ENCODE measurements around the gene CNTNAP2. TPM values are rescaled to one million over a fixed set of nuclear protein-coding genes. Genes with fewer than 3 reads are reported as not detected.

CNTNAP2 gene
- total RNA-seq, 2 donors from 2014 or later = 0.29 to 1.1 TPM

DNA sequence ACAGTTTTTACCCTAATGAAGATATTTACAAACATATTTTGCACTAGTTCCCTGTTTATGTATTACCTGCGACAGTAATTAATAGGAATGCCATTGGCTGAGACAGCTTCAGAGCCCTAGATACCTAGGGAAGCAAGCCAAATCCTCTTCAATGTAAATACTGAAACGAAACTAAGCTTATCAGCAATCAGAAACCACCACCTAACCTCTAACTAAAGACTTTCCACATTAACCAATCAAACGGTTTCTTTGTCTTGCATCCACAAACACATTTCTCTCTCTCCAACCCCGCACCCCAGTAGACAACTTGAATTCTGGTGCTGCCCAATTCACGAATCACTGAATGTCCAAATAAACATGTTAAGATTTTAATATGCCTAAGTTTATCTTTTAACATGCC lies 1999.6 kb downstream of the CNTNAP2 start:
- DNase-seq (no peak), ATAC-seq (no peak)
- intact Hi-C loops (cut with DNase I) = loop anchor here in 1 of 2 donors (10.0 kb wide), 1 partner anchor 129 kb away; no protein-coding TSS in a partner anchor

DNA sequence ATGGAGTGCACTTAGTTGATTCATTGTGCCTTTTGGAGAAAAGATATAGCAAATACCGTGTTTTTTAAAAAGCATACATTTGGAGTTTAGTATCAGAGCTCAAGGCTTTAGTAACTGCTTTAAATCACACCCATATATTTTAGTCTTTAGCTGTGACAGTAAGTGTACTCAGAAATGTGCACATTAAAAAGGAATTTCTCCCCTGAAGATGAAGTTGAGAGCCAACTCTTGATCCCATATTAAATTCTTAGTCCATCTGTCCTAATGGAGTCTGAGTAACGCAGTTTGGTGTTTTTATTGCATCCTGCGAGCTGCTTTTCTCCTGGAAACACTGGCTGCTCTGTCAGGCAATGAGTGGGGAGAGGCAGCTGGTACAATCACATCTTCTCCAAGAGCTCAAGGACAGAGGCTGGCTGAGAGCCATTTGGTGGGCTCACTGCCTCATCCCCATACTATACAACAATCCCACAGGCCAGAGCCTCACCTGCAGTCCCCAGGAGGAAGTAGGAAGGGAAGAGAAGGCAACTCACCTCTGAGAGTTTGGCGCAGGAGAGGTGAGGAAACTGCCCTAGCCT lies 2000.3 kb downstream of the CNTNAP2 start:
- no peak for DNase-seq
- no peak for ATAC-seq
- intact Hi-C loops (cut with DNase I) = loop anchor here in 1 of 2 donors (10.0 kb wide), 1 partner anchor 128 kb away; no protein-coding TSS in a partner anchor

DNA sequence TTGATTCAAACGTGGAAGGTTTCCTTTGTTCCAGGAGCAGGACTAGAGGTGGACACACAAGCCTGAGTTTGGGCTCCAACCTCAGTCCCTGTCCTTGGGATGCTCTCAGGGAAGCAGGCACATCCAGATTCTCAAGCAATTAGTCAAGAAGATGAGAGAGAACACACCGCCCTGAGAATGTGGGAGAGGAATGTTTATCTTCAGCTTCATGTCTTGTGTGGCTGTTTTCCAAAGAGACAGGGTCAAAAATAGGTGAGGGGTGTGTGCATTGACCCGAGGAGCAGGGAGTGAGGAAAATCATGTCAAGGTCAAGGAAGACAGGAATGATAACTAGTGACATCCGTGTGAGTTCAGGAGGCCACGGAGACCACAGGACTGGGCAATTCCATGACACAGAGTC lies 2001.8 kb downstream of the CNTNAP2 start:
- no peak for ATAC-seq
- DNase-seq = no peak
- intact Hi-C loops (cut with DNase I) = loop anchor here in 1 of 2 donors (10.0 kb wide), 1 partner anchor 126 kb away; no protein-coding TSS in a partner anchor

- DNase-seq (no peak), ATAC-seq (no peak)
- intact Hi-C loops (cut with DNase I) = no loop called here
Measured at GRCh38 chr7:148121401-148121800, 2004.8 kb downstream of the CNTNAP2 start.

DNA sequence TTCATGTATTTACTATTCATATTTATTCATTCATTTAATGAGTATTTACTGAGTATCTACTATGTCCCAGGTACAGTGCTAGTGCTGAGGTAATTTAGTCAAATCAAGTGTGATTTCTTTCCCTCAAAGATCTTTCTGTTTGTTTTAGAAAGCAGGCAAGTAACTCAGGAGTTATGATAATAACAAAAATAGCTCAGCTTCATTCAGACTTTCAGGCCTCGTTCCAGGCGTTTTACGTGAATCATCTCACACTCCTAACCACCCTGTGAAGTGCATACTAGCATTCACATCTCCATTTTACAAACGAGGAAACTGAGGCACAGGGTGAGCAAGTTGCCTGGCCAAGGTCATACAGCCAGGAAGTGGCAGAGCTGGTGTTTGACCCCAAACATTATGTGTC lies 2005.2 kb downstream of the CNTNAP2 start:
- DNase-seq (no peak), ATAC-seq (peak in 1 of 2 donors; percentile 79)
- intact Hi-C loops (cut with DNase I) = no loop called here

DNA sequence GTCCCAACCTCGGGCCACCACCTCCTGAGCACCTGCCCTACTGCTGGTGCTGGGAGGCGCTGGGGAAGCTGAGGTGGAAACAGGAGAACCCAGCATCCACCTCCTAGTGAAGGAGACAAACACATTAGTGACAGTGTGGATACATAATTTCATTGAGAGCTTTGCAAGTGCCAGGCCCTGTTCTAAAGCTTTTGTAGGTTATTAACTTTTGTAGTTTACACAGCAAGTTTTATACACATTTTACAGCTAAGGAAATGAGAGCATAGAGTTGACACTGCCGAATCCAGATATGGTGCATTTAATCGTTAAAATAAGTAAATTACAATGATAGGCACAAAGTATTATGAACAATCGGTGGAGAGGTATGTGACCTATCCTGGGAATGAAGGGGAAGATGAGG lies 2007.9 kb downstream of the CNTNAP2 start:
- no peak for DNase-seq
- intact Hi-C loops (cut with DNase I) = no loop called here
- no peak for ATAC-seq

- DNase-seq (no peak), ATAC-seq (no peak)
- intact Hi-C loops (cut with DNase I) = no loop called here
Measured at GRCh38 chr7:148127374-148127773, 2010.8 kb downstream of the CNTNAP2 start.

DNA sequence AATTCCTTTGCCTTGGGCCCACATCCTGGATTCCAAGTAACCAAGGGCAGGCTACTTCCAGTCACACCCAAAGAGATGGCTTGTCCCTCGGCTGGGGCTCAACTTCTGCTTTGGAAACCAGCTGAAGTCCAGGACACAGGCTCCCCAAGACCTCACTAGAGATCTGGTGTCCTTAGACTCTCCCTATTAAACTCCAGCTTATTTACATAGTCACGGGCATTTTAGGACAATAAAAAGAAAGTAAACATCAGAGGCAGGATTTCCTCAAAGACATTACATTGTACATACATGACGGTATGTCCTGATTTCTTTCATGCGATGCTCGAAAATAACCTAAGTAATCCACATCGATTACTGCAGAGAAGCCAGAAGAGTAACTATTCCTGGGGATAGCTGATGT lies 2012.4 kb downstream of the CNTNAP2 start:
- intact Hi-C loops (cut with DNase I) = no loop called here
- DNase-seq (no peak), ATAC-seq (no peak)

DNA sequence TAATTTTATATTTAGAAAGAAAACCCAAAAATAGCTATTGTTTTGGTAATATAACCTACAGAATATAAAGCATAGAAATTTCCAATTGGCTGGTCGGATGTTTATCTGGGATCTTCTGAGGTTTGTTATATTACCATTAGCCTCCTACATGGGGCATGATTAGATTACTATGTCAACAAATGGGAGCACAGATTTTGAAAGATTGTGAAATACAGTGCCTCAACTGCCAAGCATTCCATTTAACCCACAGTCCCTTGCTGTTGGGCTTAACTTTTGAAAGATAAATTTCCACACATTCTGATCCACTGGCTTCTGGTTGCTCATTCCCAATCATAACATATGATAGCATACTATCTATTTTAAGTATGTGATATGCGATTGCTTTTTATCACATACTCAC lies 2018.5 kb downstream of the CNTNAP2 start:
- intact Hi-C loops (cut with DNase I) = no loop called here
- ATAC-seq (peak; percentile 38 to 75), DNase-seq (no peak)

GRCh38 chr7:148135997-148136396 lies 2019.4 kb downstream of the CNTNAP2 start:
- ATAC-seq (no peak), DNase-seq (no peak)
- intact Hi-C loops (cut with DNase I) = no loop called here

DNA sequence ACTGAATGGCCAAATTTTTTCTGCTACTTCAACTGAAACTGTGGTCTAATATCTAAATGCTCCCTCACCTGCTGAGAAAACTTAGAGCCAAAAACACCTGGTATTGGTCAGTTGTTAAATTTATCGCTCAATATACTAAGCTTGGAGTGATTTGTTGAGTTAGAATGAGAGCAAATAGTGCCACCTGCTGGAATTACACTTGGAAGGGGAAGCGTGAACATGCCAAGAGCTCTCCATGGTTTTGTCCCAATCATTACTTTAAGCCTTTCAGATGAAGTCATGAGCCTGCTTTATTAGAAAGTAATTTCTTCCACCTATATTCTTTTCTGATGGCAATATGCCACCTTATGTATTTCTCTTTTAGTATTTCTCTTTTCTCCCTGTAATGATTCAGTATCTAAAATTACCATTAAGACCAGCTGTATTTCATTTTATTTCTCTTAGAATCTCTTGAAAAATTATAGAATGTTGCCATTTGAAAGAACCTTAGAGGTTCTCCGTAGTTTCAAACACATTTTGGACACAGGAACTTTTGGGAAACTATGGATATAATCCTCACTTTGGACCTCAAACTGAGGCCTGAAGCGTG lies 2026.2 kb downstream of the CNTNAP2 start:
- intact Hi-C loops (cut with DNase I) = no loop called here
- DNase-seq (no peak), ATAC-seq (peak; percentile 50 to 63)

- intact Hi-C loops (cut with DNase I) = no loop called here
- ATAC-seq (no peak), DNase-seq (no peak)
Measured at GRCh38 chr7:148144827-148145226, 2028.2 kb downstream of the CNTNAP2 start.

GRCh38 chr7:148146346-148146745 lies 2029.7 kb downstream of the CNTNAP2 start:
- no peak for DNase-seq
- intact Hi-C loops (cut with DNase I) = no loop called here
- no peak for ATAC-seq

- intact Hi-C loops (cut with DNase I) = no loop called here
- no peak for ATAC-seq
- DNase-seq = no peak
Measured at GRCh38 chr7:148147438-148147837, 2030.8 kb downstream of the CNTNAP2 start.

DNA sequence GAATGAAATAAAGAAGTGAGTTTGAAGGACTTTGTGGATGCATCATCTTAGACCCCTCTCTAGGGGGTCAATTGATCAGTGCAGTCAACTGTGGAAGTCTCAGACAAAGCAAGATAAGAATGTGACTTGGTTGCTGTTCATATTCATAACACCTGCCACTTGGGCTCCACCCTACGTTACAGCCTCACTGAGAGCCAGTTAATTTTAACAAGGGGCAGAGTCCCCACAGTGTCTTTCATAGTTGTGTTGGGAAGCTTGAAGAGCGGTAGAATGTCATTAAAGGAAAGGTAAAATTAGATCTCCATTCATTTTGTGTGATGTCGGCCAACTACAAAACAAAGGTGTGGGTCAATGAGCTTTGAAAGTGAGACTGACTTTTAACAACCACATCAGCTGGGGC lies 2031.9 kb downstream of the CNTNAP2 start:
- no peak for ATAC-seq
- DNase-seq = no peak
- intact Hi-C loops (cut with DNase I) = no loop called here

- intact Hi-C loops (cut with DNase I) = no loop called here
- DNase-seq = no peak
- ATAC-seq = no peak
Measured at GRCh38 chr7:148149730-148150129, 2033.1 kb downstream of the CNTNAP2 start.

- intact Hi-C loops (cut with DNase I) = no loop called here
- no peak for ATAC-seq
Measured at GRCh38 chr7:148151778-148152177, 2035.2 kb downstream of the CNTNAP2 start.

GRCh38 chr7:148153616-148154284 lies 2037.1 kb downstream of the CNTNAP2 start:
- DNase-seq = peak; percentile 74
- intact Hi-C loops (cut with DNase I) = no loop called here
- peak; percentile 98 for ATAC-seq

More at GRCh38 chr7:148151778-148152177, 2035.2 kb downstream of the CNTNAP2 start:
- DNase-seq = no peak

DNA sequence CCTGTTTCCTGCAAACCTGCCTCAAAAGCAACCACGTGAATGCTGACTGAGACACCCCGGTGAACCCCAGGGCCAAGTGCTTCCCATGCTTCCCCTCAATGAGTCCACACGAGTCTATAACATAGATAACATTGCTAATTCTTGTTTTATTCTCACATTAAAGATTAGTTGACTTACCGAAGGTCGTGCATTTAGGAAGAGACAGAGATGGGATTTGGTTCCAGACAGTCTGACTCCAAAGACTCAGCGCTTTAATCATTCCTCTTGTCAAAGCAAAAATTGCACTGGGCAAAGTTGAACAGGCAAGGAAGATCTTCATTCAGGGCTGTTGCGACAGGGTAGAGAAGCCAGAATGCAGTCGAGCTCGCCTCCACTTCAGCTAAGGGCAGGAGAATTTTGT lies 2038.4 kb downstream of the CNTNAP2 start:
- intact Hi-C loops (cut with DNase I) = no loop called here
- no peak for ATAC-seq
- DNase-seq = no peak

DNA sequence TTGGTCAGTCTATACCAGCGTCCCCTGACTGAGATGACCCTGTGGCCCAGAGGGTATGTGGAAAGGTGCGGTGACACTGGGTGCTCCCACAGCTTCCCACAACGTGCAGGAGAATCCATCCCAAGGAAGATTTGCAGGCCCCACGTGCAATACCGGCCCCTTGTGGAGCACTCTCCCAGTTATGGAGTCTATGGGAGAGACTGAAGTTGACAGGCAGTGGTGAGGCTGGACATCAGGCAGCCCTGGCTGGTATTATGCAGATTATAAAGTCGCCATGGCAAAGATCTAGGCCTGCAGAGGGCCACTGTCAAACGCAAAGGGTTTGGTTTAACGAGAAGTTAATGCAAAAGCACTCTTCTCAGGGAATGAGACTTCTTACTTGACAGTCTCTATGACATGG lies 2039.2 kb downstream of the CNTNAP2 start:
- intact Hi-C loops (cut with DNase I) = no loop called here
- ATAC-seq = no peak
- no peak for DNase-seq

- ATAC-seq = no peak
- intact Hi-C loops (cut with DNase I) = no loop called here
- DNase-seq = no peak
Measured at GRCh38 chr7:148156233-148156632, 2039.6 kb downstream of the CNTNAP2 start.

All from left cardiac atrium (tissue), 4 donors.